ENCODE measurements around the gene KRR1.

- TF ChIP-seq CTCF (IDR thresholded peaks at IDR 0.05) (no peak), POLR2A (IDR thresholded peaks at IDR 0.05) (no peak)
These were observed 1.8 kb downstream of the KRR1 start for GRCh38 chr12:75509621-75510020.

Data from ovary (tissue), 3 donors.